Measurements from ENCODE around the gene WIPF1.

WIPF1 gene

DNA sequence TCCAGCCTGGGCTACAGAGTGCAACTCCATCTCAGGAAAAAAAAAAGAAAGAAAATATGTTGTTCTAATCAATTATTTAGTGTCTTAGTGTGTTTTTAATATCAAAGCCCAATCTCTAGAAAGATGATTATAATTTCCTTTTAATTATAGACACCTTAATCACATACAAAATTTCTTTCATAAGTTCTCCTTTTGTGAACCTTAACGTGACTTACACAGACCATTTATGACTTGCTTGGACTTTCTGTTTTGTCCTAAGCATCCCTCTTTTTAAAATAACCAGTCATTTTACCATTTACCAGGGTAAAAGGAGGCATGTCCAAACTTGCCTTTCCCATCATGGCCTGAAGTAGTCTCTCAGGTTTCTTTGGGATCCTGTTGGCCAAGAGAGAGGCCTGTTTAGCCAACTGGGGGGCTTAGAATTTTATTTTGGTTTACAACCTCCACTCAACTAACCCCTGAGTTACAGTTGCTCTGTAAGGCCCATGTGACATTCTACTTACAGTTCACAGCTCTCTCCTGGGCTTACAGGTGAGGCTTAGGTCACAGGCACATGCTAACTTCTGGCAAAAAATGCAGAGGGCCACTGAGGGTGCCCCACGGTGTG, 86.9 kb downstream of the WIPF1 start:
- no peak overlapping the region for H3K4me3 ChIP-seq (ENCODE audit: low read length)
- TF ChIP-seq, protein P1, sequence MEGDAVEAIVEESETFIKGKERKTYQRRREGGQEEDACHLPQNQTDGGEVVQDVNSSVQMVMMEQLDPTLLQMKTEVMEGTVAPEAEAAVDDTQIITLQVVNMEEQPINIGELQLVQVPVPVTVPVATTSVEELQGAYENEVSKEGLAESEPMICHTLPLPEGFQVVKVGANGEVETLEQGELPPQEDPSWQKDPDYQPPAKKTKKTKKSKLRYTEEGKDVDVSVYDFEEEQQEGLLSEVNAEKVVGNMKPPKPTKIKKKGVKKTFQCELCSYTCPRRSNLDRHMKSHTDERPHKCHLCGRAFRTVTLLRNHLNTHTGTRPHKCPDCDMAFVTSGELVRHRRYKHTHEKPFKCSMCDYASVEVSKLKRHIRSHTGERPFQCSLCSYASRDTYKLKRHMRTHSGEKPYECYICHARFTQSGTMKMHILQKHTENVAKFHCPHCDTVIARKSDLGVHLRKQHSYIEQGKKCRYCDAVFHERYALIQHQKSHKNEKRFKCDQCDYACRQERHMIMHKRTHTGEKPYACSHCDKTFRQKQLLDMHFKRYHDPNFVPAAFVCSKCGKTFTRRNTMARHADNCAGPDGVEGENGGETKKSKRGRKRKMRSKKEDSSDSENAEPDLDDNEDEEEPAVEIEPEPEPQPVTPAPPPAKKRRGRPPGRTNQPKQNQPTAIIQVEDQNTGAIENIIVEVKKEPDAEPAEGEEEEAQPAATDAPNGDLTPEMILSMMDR (conservative IDR thresholded peaks at IDR 0.05; ENCODE audit: low read length) = no peak
- DNase-seq (ENCODE audit: low read depth) = no peak

Data from AG10803 (cell line).